K562 (cell line): Measurements from ENCODE around the gene ECHDC1. TPM values are rescaled to one million over a fixed set of nuclear protein-coding genes. Genes with fewer than 3 reads are reported as not detected.
A peak's percentile ranks its signal among the peaks of the same experiment; 100 is the strongest.

Experiments used
- ATAC-seq: fragments of 200-7000 bp; cut with Tn5 transposase; 3 replicates; pipeline ENCODE4 v1.9.1; 2020; ENCODE audit warnings: moderate library complexity
- BruUV-seq: library from RNA; stranded (reverse); fragments of 400-500 nt; replicated peaks from 2 replicates; lab custom pipeline; 2021; lab: Mats Ljungman, UMichigan
- CTCF ChIA-PET: fragments of 300-600 bp; formaldehyde crosslinking; extraction: SDS; loops from one replicate; lab custom pipeline; 2021; ENCODE audit warnings: low intra/inter-chr PET ratio; lab: Yijun Ruan, JAX
- POLR2A ChIA-PET: fragments of 300-600, 350-650 bp; sonication (Branson Sonifier 250); formaldehyde crosslinking; extraction: SDS; loops from one replicate; lab custom pipeline; 2021; ENCODE audit warnings: antibody characterized with exemption, inconsistent platforms; lab: Yijun Ruan, JAX
- DNase-seq, 4 experiments: peaks; one replicate each; pipeline versions ENCODE4 v3.0.0 to v3.0.0-alpha.2; 2011 to 2018; ENCODE audit warnings: low spot score in 3 of 4, mixed read lengths in 3 of 4; ENCODE audit errors: extremely low read depth in 1 of 4
- FAIRE-seq: peaks from 2 replicates; lab custom pipeline; 2011; peaks lifted over from hg19 to GRCh38; lab: Jason Lieb, UNC
- H2AFZ ChIP-seq: 2 replicates; pipeline ENCODE4 v1.6.0; 2011; ENCODE audit warnings: low read depth, low read length, control low read depth, inconsistent platforms
- H3K27ac ChIP-seq: fragments of 200-600 bp; 3 replicates; pipeline ENCODE4 v1.8.0; 2011; ENCODE audit warnings: low read depth, mild to moderate bottlenecking, control low read depth, inconsistent platforms, low read length, moderate library complexity, mixed read lengths; ENCODE audit errors: extremely low read depth
- H3K27me3 ChIP-seq, 2 experiments: fragments of 300-600 bp in 1 of 2; 2 replicates in 1 of 2; 3 replicates in 1 of 2; pipeline versions ENCODE4 v1.6.0 to v1.8.0; 2011; ENCODE audit warnings: inconsistent platforms in 2 of 2, low read length in 2 of 2, mild to moderate bottlenecking in 1 of 2, mixed read lengths in 1 of 2, moderate library complexity in 1 of 2; ENCODE audit not compliant: control insufficient read depth in 2 of 2, insufficient read depth in 2 of 2
- H3K36me3 ChIP-seq: fragments of 300-600 bp; 3 replicates; pipeline ENCODE4 v1.8.0; 2011; ENCODE audit warnings: mild to moderate bottlenecking, low read length, inconsistent platforms; ENCODE audit not compliant: control insufficient read depth, insufficient read depth
- H3K4me1 ChIP-seq, 2 experiments: fragments of 200-600 bp in 1 of 2; replicated peaks in 1 of 2; 2 replicates in 1 of 2; 3 replicates in 1 of 2; pipeline versions ENCODE4 v1.5.1 to v1.8.0; 2011; ENCODE audit warnings: inconsistent platforms in 2 of 2, low read length in 2 of 2, mild to moderate bottlenecking in 1 of 2, mixed read lengths in 1 of 2, moderate library complexity in 1 of 2; ENCODE audit not compliant: control insufficient read depth in 2 of 2, insufficient read depth in 2 of 2
- H3K4me2 ChIP-seq: 2 replicates; pipeline ENCODE4 v1.6.1; 2011; ENCODE audit warnings: low read length, control low read depth, inconsistent platforms, mixed read lengths; ENCODE audit not compliant: insufficient read depth
- H3K4me3 ChIP-seq: fragments of 200-600 bp; sonication (generic), shearing (Covaris generic); 2 replicates; pipeline ENCODE4 v1.5.1; 2016; ENCODE audit warnings: control low read depth, inconsistent platforms
- H3K79me2 ChIP-seq: fragments of 200-600 bp; 3 replicates; pipeline ENCODE4 v1.8.0; 2011; ENCODE audit warnings: low read length, inconsistent platforms; ENCODE audit not compliant: control insufficient read depth, insufficient read depth
- H3K9ac ChIP-seq, 2 experiments: 2 replicates each; pipeline versions ENCODE4 v1.6.0 to v1.6.1; 2011; ENCODE audit warnings: low read depth in 2 of 2, low read length in 2 of 2, control low read depth in 1 of 2, inconsistent platforms in 1 of 2, mild to moderate bottlenecking in 1 of 2, mixed read lengths in 1 of 2; ENCODE audit not compliant: insufficient read depth in 1 of 2
- H3K9me1 ChIP-seq: one replicate; pipeline ENCODE4 v1.6.0; 2011; ENCODE audit warnings: inconsistent platforms, mild to moderate bottlenecking, low read length, moderate library complexity; ENCODE audit not compliant: control insufficient read depth, insufficient read depth
- H3K9me3 ChIP-seq: replicated peaks from 2 replicates; pipeline ENCODE4 v1.5.1; 2011; ENCODE audit warnings: low read depth, low read length, inconsistent platforms; ENCODE audit not compliant: control insufficient read depth, insufficient read depth
- H4K20me1 ChIP-seq: replicated peaks from 2 replicates; pipeline ENCODE4 v1.6.1; 2011; ENCODE audit warnings: low read length, inconsistent platforms, mixed read lengths; ENCODE audit not compliant: control insufficient read depth, insufficient read depth
- ARID3B ChIP-seq: fragments of 250-450 bp; sonication (Bioruptor Pico); IDR thresholded peaks from 2 replicates; pipeline ENCODE4 v1.4.0; 2020; ENCODE audit warnings: borderline replicate concordance
- CUX1 ChIP-seq: fragments of 200-800 bp; sonication (Bioruptor generic); IDR thresholded peaks from 2 replicates; pipeline ENCODE4 v1.6.1; 2016; ENCODE audit warnings: missing genetic modification characterization, missing compliant biosample characterization
- E2F1 ChIP-seq: sonication (generic); formaldehyde crosslinking; IDR thresholded peaks from 2 replicates; pipeline ENCODE4 v1.8.1; 2023; ENCODE audit warnings: mild to moderate bottlenecking, missing genetic modification reagents, moderate library complexity
- EHMT2 ChIP-seq: fragments of 450-650 bp; IDR thresholded peaks from 2 replicates; pipeline ENCODE4 v1.6.1; 2018; ENCODE audit warnings: antibody characterized with exemption
- ELF4 ChIP-seq: fragments of 450-650 bp; formaldehyde crosslinking; IDR thresholded peaks from 2 replicates; pipeline ENCODE4 v1.4.0; 2022; ENCODE audit warnings: missing genetic modification characterization
- HCFC1 ChIP-seq: IDR thresholded peaks from 2 replicates; pipeline ENCODE4 v1.6.1; 2012; ENCODE audit warnings: low read depth, low read length, improper control_type of control experiment
- NFE2 ChIP-seq: IDR thresholded peaks from 2 replicates; pipeline ENCODE4 v1.6.1; 2014; ENCODE audit warnings: antibody characterized with exemption, low read depth
- PHF20 ChIP-seq: fragments of 450-650 bp; IDR thresholded peaks from 2 replicates; pipeline ENCODE4 v1.6.1; 2018; ENCODE audit not compliant: partially characterized antibody
- RBM25 ChIP-seq: fragments of 200-400 bp; formaldehyde crosslinking; IDR thresholded peaks from 2 replicates; pipeline ENCODE4 v1.6.1; 2018; ENCODE audit warnings: low read length, low read depth, moderate library complexity; ENCODE audit not compliant: severe bottlenecking
- WGBS: fragments of 100-300 bp; shearing (Covaris generic); methylation state at CpG from one replicate; pipeline ENCODE4 v1.1.6; 2016; ENCODE audit warnings: low coverage, mixed read lengths; ENCODE audit not compliant: insufficient coverage; ENCODE audit errors: missing lambda C conversion rate; 5-methylcytosine and 5-hydroxymethylcytosine counted together
- in situ Hi-C: fragments of 300-500 bp; cut with MboI; formaldehyde crosslinking; loops from 4 replicates; pipeline ENCODE4 v1.15.0; 2018; ENCODE audit warnings: inconsistent platforms, mixed read lengths
- intact Hi-C: fragments of 100-400 bp; cut with micrococcal nuclease; formaldehyde crosslinking; loops from 2 replicates; pipeline ENCODE4 v1.14.2; 2022
- polyA plus RNA-seq, 8 experiments: library from polyadenylated mRNA; depleted of rRNA in 4 of 8; stranded (reverse) in 5 of 8; unstranded in 3 of 8; fragments of >200 nt; fragmentation: Nextera tagmentation in 2 of 8; fragmentation: Illumina TruSeq in 1 of 8; extraction: Ambion mirVana in 2 of 8; extraction: Trizol in 1 of 8; gene quantifications; 2 replicates each; pipeline versions ENCODE4 v1.2.1 to v1.2.3, GENCODE V29; 2011 to 2014; ENCODE audit warnings: inconsistent platforms in 1 of 8, missing spikeins in 1 of 8
- total RNA-seq, 7 experiments: library from RNA; depleted of rRNA in 6 of 7; stranded (reverse); fragments of >200 nt in 6 of 7; fragmentation: Illumina TruSeq in 2 of 7; extraction: Trizol in 2 of 7; gene quantifications; 2 replicates each; pipeline versions ENCODE4 v1.2.1 to v1.2.3, GENCODE V29; 2011 to 2021; ENCODE audit warnings: low replicate concordance in 1 of 7

The ECHDC1 gene
- total and polyA plus RNA-seq, 9 of the 15 experiments (the other 6 are each of a cell fraction or from before 2014, with no cell fraction given), result 58.0 to 105 (median 78.6) TPM

- TF ChIP-seq ARID3B (CRISPR knock-in tag), result no peak
- no peak for TF ChIP-seq E2F1 (CRISPR knock-in tag)
- TF ChIP-seq PHF20, result no peak
Measured at GRCh38 chr6:127383988-127384387, 40.6 kb upstream of the ECHDC1 start (continued).

- POLR2A ChIA-PET, result no interaction called here
Measured at GRCh38 chr6:127382413-127382812, 39.0 kb upstream of the ECHDC1 start.

More at GRCh38 chr6:127382413-127382812, 39.0 kb upstream of the ECHDC1 start:
- Histone ChIP-seq H3K4me3 (no peak overlapping the region), H3K4me2 (no peak overlapping the region), H4K20me1 (no peaks in the 10 kb centered on the region), H3K9me1 (no peaks in the 10 kb centered on the region), H3K9me3 (no peaks in the 10 kb centered on the region; the same call in 1 of the 2 replicates), H3K79me2 (no peaks in the 10 kb centered on the region), H3K36me3 (no peaks in the 10 kb centered on the region), H3K4me1 (no peaks in the 10 kb centered on the region), H3K27ac (no peak overlapping the region), H3K27me3 (no peaks in the 10 kb centered on the region), H3K9ac (no peak overlapping the region), H2AFZ (0 out of 2 replicates have a peak overlapping the region, but pooled peaks have one; percentile 33)
- in situ Hi-C loops (no loop called here), intact Hi-C loops (no loop called here)
- TF ChIP-seq EHMT2, result no peak
- TF ChIP-seq HCFC1, result no peak
- no peak for TF ChIP-seq ELF4
- TF ChIP-seq CUX1 (CRISPR knock-in tag), result no peak
- no peak for TF ChIP-seq RBM25
- TF ChIP-seq NFE2, result no peak
- 28% methylated on average over 3 of the region's 3 CpGs for WGBS
- ATAC-seq, result no peak
- no TSS peak for BruUV-seq
- FAIRE-seq, result no peak
- no peak for DNase-seq
- CTCF ChIA-PET, result no interaction called here
